Ascending aorta (tissue), 2 donors: Measurements from ENCODE around the gene PEX3. TPM values are rescaled to one million over a fixed set of nuclear protein-coding genes. Genes with fewer than 3 reads are reported as not detected.

Experiments used
- DNase-seq, 2 donors: peaks; one replicate each; pipeline ENCODE4 v3.0.0-alpha.2; 2019; ENCODE audit warnings: low spot score in 2 of 2
- H3K27ac ChIP-seq, 2 donors: fragments of 200-600 bp; sonication (generic); one replicate each; pipeline ENCODE4 v1.5.1; 2016 to 2017; ENCODE audit warnings: mild to moderate bottlenecking in 1 of 2
- H3K27me3 ChIP-seq: fragments of 200-600 bp; sonication (generic); one replicate; pipeline ENCODE4 v1.5.1; 2017
- H3K36me3 ChIP-seq, 2 donors: fragments of 200-600 bp; sonication (generic); one replicate each; pipeline ENCODE4 v1.5.1; 2016
- H3K4me1 ChIP-seq, 2 donors: fragments of 200-600 bp; sonication (generic); one replicate each; pipeline ENCODE4 v1.5.1; 2016 to 2017; ENCODE audit warnings: mild to moderate bottlenecking in 1 of 2
- H3K4me3 ChIP-seq, 2 donors: fragments of 200-600 bp; sonication (generic); one replicate each; pipeline ENCODE4 v1.5.1; 2016 to 2017; ENCODE audit warnings: mild to moderate bottlenecking in 1 of 2
- H3K9me3 ChIP-seq, 2 donors: fragments of 200-600 bp; sonication (generic); one replicate each; pipeline ENCODE4 v1.5.1; 2016
- intact Hi-C: fragments of 100-400 bp; cut with DNase I; formaldehyde crosslinking; loops from one replicate; pipeline ENCODE4 v1.15.1; 2023
- total RNA-seq: library from RNA; depleted of rRNA; stranded (reverse); fragments of >200 nt; gene quantifications from one replicate; pipeline ENCODE4 v1.1.0, GENCODE V29; 2016
- TF ChIP-seq, protein P1 (sequence below), 3 experiments: fragments of 200-600 bp in 2 of 3; fragments of 450-650 bp in 1 of 3; sonication (generic) in 2 of 3; IDR thresholded peaks; one replicate each; pipeline ENCODE4 v1.5.1; 2016 to 2019; ENCODE audit warnings: antibody characterized with exemption in 3 of 3, mild to moderate bottlenecking in 1 of 3, moderate library complexity in 1 of 3

PEX3 gene
- total RNA-seq, 1 donor from 2014 or later: 0.96 TPM

DNA sequence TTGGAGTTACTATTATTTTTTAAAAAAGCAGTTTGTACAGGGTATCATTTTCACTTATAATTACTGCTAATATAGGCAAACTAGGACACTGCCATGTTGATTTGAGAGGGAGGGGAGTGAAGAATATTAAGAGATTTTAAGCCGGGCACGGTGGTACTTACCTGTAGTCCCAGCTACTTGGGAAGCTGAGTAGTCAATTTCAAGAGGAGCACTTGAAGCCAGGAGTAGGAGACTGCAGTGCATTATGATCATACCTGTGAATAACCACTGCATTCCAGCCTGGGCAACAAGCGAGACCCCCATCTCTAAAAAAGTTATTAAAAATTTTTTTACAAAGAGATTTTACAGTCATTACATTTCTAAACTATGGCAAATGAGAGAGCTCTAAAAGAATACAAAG lies 35.8 kb upstream of the PEX3 start:
- intact Hi-C loops: no loop called here
- Histone ChIP-seq H3K27me3 (no peaks in the 10 kb centered on the region), H3K27ac (no peak overlapping the region), H3K4me3 (no peak overlapping the region), H3K9me3 (no peaks in the 10 kb centered on the region), H3K4me1 (peaks cover 3 to 12% of the 10 kb centered on the region in 2 donors), H3K36me3 (no peaks in the 10 kb centered on the region)
- TF ChIP-seq, protein P1, sequence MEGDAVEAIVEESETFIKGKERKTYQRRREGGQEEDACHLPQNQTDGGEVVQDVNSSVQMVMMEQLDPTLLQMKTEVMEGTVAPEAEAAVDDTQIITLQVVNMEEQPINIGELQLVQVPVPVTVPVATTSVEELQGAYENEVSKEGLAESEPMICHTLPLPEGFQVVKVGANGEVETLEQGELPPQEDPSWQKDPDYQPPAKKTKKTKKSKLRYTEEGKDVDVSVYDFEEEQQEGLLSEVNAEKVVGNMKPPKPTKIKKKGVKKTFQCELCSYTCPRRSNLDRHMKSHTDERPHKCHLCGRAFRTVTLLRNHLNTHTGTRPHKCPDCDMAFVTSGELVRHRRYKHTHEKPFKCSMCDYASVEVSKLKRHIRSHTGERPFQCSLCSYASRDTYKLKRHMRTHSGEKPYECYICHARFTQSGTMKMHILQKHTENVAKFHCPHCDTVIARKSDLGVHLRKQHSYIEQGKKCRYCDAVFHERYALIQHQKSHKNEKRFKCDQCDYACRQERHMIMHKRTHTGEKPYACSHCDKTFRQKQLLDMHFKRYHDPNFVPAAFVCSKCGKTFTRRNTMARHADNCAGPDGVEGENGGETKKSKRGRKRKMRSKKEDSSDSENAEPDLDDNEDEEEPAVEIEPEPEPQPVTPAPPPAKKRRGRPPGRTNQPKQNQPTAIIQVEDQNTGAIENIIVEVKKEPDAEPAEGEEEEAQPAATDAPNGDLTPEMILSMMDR (IDR thresholded peaks at IDR 0.05): no peak
- no peak for DNase-seq

DNA sequence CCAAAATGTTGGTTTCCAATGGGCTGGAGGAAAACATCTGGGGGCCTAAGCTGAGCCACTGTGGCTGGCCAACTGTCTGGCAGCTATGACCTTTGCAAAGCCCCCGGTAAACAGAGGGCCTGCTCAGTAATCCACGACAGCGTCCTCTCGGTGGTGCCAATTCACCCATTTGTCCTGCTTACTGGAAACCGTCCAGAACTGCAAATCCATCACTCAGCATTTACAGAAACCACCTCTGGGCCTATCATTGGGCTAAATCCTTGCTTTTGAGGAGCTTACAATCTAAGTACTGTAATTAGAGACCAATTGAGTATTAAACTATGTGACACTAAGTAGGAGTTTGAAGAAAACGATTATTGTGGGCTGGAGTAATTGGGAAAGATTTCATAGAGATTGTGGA lies 31.1 kb upstream of the PEX3 start:
- TF ChIP-seq, protein P1 (IDR thresholded peaks at IDR 0.05): no peak
- no peak overlapping the region for H3K4me3 ChIP-seq
- H3K4me1 ChIP-seq: no peaks in the 10 kb centered on the region
- DNase-seq: no peak
- no peaks in the 10 kb centered on the region for H3K27me3 ChIP-seq
- no peaks in the 10 kb centered on the region for H3K36me3 ChIP-seq
- intact Hi-C loops: no loop called here
- H3K27ac ChIP-seq: no peak overlapping the region
- H3K9me3 ChIP-seq: no peaks in the 10 kb centered on the region

DNA sequence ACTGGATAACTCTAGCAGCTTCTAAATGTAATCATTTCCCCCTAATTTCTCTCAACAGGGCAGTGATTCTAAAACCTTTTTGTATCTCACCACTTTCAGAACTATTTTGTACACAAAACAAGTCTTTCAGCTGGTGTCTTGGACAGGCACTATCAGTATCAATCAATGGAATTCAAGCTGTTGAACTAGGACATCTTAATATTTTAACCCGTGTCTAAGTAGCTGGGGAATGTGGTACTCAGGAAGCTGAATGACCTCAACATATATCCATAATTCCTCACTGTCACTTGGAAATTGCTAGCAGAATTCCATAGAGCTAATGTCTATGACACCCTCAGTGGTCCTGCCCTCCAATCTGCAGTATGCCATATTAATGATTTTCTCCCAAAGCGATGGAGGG lies 24.6 kb upstream of the PEX3 start:
- H3K27ac ChIP-seq: peak overlapping the region in 1 of 2 donors; percentile 13
- H3K27me3 ChIP-seq: no peaks in the 10 kb centered on the region
- DNase-seq: no peak
- peaks cover 0 to 3% of the 10 kb centered on the region in 2 donors for H3K4me1 ChIP-seq
- intact Hi-C loops: loop anchor here (2.0 to 10.0 kb wide), 5 partner anchors 13 to 951 kb away; partner anchors contain the start of gene AIG1
- H3K9me3 ChIP-seq: no peaks in the 10 kb centered on the region
- no peaks in the 10 kb centered on the region for H3K36me3 ChIP-seq
- TF ChIP-seq, protein P1 (IDR thresholded peaks at IDR 0.05): no peak
- no peak overlapping the region for H3K4me3 ChIP-seq

GRCh38 chr6:143427109-143427817 lies 23.3 kb upstream of the PEX3 start:
- peaks cover 0 to 3% of the 10 kb centered on the region in 2 donors for H3K4me1 ChIP-seq
- TF ChIP-seq, protein P1 (IDR thresholded peaks at IDR 0.05): peak; percentile 87 to 98 (median 96)
- intact Hi-C loops: loop anchor here (1.0 to 10.0 kb wide), 6 partner anchors 14 to 952 kb away; partner anchors contain the start of gene AIG1

GRCh38 chr6:143429970-143430369 lies 20.6 kb upstream of the PEX3 start:
- Histone ChIP-seq H3K4me1 (peaks cover 0 to 3% of the 10 kb centered on the region in 2 donors), H3K9me3 (no peaks in the 10 kb centered on the region), H3K27me3 (no peaks in the 10 kb centered on the region), H3K36me3 (peaks cover 0 to 4% of the 10 kb centered on the region in 2 donors), H3K27ac (no peak overlapping the region), H3K4me3 (no peak overlapping the region)
- DNase-seq: no peak
- intact Hi-C loops: loop anchor here (5.0 to 10.0 kb wide), 3 partner anchors 198 to 865 kb away; partner anchors contain the start of gene AIG1
- TF ChIP-seq, protein P1 (IDR thresholded peaks at IDR 0.05): no peak

More at GRCh38 chr6:143427109-143427817, 23.3 kb upstream of the PEX3 start:
- peak in 1 of 2 donors; percentile 83 for DNase-seq
- peaks cover 0 to 4% of the 10 kb centered on the region in 2 donors for H3K36me3 ChIP-seq
- no peak overlapping the region for H3K4me3 ChIP-seq
- no peaks in the 10 kb centered on the region for H3K27me3 ChIP-seq
- no peak overlapping the region for H3K27ac ChIP-seq
- H3K9me3 ChIP-seq: no peaks in the 10 kb centered on the region
